GM21360 (cell line): ENCODE measurements around the gene DNAJB9.

Experiments
- ATAC-seq: cut with Tn5 transposase; IDR thresholded peaks from one replicate; pipeline ENCODE4 v1.9.1; 2021; ENCODE audit warnings: mild to moderate bottlenecking, moderate library complexity; ENCODE audit not compliant: unreplicated experiment

DNAJB9 gene

DNA sequence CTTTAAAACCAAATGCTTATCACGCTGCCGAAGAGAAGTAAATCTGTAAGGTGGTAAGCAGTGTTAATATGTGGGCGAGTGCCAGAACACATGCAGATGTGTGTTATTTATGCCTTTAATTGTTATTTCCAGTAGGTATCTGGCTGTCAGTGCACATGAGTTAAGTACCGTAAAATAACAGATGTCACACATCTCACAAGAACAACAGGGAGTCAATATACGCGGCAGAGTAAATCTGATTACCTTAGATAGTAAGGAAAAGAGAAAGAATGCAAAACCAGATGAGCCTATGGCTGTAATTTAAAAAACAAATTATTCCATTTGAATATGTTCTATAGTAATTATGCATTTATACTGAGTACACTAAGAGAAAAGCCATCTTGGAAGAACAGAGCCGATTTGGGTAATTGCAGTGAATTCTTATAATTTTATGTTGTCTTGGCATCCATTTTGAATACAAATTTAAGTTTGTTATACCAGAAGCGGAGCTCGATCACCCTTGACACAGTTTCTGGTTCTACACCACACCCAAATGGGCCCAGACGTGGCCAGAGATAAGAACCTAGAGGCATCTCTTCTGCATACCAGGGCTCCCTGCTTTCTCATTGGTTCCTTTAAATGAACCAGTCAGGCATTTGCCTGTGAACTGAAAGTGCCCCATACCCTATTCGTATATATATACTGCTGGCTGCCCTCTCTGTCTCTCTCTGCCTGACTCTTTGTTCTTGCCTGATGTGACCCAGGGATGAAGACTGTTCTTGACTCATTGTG is 34.8 kb downstream of the DNAJB9 start:
- no peak for ATAC-seq

DNA sequence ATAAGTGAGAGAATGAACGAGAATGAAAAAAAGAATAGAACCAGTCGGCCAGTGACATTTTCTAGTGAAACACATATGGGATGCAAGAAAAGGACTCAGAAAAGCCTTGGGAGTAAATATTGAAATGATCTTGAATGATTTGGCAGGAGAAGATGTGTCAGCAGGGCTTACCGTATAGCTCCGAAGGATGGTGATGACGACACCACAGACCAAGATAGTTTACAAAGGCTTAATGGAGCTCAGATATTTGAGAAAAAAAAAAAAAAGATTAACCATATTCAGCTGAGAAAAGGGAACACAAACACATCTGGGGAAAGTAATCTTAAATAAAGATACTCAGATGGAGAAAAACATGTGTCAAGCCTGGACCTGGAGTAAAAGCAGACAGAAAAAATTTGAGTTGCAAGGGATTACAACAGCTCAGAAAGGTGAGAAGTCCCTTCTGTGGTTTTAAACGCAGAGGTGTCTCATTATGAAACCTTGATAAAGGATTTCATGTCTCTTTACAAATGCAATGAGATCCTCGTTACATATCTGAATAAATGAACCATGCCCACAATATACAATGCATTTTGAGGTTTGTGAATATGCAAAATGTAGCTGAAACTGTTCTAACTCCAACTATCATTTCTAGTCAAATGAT is 36.0 kb downstream of the DNAJB9 start:
- ATAC-seq = no peak

DNA sequence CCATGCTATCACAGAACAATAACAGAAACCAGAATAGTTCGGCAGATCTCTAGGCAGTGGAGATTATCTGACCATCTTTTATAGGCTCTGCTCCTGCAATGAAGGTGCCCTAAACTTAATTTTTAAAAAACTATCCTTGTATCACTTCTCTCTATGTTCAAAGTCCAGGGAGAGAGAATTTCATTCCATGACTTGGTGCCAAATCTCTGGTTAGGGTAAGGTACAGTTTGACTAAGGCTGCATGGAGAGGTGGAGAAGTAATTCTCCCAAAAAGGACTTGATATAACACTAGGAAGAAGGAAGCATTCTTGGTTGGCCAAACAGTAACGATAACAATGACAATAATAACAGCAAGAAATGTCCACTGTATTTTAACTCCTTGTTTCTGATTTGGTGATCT is 40.0 kb downstream of the DNAJB9 start:
- no peak for ATAC-seq

DNA sequence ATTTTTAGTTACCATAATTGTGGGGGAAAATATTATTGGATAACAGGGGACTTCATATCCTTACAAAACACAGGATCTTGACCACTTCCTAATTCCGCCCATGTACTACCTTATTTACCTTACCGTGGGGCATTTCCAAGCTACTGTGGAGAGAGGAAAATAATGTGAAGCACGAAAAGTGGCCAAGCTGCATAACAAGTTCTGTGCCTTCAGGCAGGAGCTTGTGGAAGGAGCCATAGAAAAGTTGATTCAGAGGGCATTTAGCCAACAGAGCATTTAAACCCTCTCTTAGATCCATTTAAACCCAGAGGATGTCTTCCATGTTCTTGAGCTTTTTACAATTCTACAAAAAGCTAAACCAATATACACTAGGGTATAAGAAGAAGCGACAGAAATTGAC is 41.6 kb downstream of the DNAJB9 start:
- ATAC-seq = no peak

DNA sequence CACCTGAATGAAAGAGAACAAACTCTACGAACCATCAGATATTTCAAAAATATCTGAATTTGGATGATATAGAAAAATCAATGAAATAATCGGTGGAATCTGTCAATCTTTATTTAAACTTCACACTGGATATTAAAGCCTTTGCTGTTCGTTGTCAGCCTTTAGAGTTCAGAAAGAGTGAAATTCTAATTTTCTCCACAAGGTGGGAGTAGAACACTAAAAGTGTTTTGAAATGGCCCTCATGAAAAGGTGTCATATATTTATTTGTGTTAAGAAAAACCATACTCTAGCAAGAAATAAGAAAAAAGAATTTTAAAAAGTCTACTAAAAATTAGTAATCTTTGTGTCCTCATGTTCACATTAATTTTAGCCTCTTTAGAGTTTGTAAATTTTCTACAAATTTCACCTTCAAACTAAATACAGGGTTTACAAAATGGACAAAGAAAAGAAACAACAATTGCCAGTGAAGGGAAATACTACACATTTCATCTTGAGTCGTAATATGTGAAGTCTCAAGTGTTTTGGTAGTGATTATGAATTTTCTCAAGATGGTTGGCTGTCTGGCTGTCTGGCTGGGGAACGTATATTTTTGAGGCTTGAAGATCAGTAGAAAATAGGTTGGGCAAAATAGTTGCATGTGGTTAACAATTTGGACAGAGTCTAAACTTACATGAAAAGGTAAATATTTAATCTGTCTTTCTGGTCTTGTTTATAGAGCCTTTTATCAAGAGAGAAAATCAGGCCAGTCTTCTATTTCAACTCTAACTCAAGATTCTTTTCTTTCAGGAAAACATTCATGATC is 43.7 kb downstream of the DNAJB9 start:
- ATAC-seq = peak; percentile 78

DNA sequence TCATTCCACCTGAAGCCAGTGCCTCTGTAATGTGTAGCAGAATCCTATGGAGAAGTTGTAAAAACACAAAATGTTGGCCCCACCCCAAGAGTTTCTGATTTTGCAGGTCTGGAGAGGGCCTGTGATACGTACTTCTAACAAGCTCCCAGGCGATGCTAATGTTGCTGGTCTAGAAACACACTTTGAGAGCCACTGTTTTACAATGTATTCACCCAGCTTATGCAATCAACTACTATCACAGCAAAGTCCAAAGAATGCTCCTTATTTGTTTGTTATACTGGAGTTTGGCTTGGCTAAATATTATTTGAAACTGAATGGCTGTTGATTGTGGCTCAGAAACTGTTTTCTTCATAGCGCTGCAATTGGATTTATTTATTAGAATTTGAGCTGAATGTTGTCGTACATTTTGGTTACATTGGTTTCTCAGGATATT is 44.3 kb downstream of the DNAJB9 start:
- no peak for ATAC-seq

DNA sequence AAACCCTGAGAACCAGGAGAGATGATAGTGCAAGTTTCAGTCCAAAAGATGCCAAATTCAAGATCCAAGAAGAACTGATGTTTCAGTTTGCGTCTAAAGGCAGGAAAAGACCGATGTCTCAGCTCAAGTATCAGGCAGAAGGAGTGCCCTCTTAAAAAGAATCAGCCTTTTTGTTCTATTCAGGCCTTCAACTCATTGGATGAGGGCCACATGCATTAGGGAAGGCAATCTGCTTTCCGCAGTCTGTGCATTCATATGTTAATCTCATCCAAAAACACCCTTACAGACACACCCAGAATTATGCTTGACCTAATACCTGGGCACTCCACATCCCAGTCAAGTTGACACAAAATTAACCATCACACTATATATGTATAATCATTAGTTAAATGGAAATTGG is 45.2 kb downstream of the DNAJB9 start:
- no peak for ATAC-seq

DNA sequence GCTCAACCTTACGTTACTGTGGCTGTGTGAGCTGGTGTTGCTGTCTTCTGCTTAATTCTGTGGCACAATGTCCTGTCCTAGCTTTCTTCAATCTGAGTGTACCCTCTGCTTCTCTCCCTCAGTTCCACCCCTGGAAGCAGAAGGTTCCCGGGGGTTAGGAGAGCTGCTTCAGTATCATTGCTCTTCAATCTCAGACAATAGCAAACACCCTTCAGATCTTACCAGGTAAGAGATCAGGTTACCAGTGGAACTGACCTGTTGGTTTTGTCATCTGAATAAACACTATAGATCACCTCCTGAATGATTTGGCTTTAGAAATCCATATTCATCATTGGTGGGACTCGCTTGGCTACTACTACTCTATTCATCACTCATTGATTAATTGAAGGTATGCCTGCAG is 48.4 kb downstream of the DNAJB9 start:
- ATAC-seq = no peak

DNA sequence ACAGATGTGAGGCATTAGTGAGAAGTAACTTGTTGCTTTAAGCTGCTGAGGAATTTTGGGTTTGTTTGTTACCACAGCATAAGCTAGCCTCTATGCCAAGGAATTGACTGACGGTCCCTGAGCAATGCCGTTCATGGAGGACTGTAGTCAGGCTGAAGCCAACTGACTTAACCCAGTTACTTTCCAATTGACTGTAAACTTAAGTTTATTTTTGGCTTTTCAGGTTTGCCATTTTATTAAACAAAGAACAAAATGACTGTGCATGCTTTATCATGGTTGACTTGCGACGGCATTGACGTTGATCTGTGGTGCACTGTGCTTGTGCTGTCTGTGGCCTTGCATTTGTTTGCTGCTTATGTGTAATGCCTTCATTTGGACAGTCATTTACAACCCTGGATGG is 53.5 kb downstream of the DNAJB9 start:
- ATAC-seq = peak; percentile 93
